ENCODE data around the gene RPS6KA5.
"Not testable (repeated sequence)": the region's sequence is repeated elsewhere in the genome, so short reads cannot be mapped to it uniquely, and the experiment has no call there.

Gene RPS6KA5

DNA sequence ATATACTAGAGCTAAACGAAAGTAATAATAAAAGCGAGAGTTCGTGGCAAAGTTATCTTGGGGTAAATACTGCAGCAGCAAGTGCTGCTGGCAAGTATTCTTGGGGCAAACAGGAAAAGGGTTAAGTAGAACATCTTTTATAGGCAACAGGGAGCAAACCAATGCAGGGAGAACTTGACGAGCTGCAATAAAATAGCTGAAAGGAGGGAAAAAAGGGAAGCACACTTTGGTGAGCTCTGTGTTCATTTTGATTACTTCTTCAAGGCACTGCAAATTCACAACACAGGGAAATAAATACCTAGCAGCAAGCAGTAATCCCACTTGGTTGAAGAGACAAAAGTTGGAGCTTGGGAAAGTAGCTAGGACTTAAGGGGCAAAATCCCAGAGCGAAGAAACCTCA lies 201.9 kb downstream of the RPS6KA5 start:
- H3K9me3 ChIP-seq (replicated peaks; ENCODE audit: insufficient read depth, low read length): no peaks in the 10 kb centered on the region
- no peaks in the 10 kb centered on the region for H3K9me2 ChIP-seq (replicated peaks; ENCODE audit: insufficient read depth, low read length)
- no peak for DNase-seq
- H2AFZ ChIP-seq (ENCODE audit: low read length): no peak overlapping the region
- H3K9ac ChIP-seq (ENCODE audit: low read length): no peak overlapping the region
- H4K20me1 ChIP-seq (ENCODE audit: insufficient read depth, low read length): no peaks in the 10 kb centered on the region
- H3K79me2 ChIP-seq (ENCODE audit: low read length): no peaks in the 10 kb centered on the region
- no peak overlapping the region for H3K4me3 ChIP-seq (ENCODE audit: low read length)
- H3K27me3 ChIP-seq (replicated peaks; ENCODE audit: insufficient read depth, low read length): no peaks in the 10 kb centered on the region
- H3F3A ChIP-seq (ENCODE audit: insufficient read depth, low read length): no peaks in the 10 kb centered on the region
- H3K27ac ChIP-seq (ENCODE audit: low read length): no peak overlapping the region
- H3K36me3 ChIP-seq (replicated peaks; ENCODE audit: insufficient read depth, low read length): no peaks in the 10 kb centered on the region
- no peak for TF ChIP-seq CTCF (IDR thresholded peaks at IDR 0.05; ENCODE audit: low read length)
- no peak for TF ChIP-seq EZH2phosphoT487 (IDR thresholded peaks at IDR 0.05; ENCODE audit: low read length)
- TF ChIP-seq EZH2 (optimal IDR thresholded peaks at IDR 0.05; ENCODE audit: low read depth, low read length): no peak
- no peaks in the 10 kb centered on the region for H3K4me1 ChIP-seq (ENCODE audit: low read length)
- no peak overlapping the region for H3K4me2 ChIP-seq (ENCODE audit: low read depth, low read length)

DNA sequence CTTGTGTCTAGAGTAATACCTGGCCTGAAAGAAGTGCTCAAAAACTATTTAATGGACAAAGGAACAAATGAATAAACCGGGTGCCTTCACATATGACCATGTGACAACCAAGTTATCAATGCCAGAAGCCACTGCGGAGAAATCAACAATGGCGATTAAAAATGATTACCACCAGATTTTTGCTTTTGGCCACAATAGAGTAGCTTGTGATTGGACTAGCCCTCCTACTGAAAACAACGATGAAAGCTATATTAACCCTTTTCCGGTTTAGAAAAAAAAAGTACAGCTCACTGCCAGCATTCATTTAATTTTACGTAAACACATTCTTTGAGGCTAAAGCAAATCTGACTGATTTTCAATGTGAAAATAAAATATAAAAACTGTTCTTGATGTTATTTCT lies 202.6 kb downstream of the RPS6KA5 start:
- DNase-seq: no peak
- Histone ChIP-seq H2AFZ (ENCODE audit: low read length) (no peak overlapping the region), H3K4me1 (ENCODE audit: low read length) (no peaks in the 10 kb centered on the region), H3K79me2 (ENCODE audit: low read length) (no peaks in the 10 kb centered on the region), H3K9me3 (replicated peaks; ENCODE audit: insufficient read depth, low read length) (no peaks in the 10 kb centered on the region), H3K4me2 (ENCODE audit: low read depth, low read length) (no peak overlapping the region), H3F3A (ENCODE audit: insufficient read depth, low read length) (no peaks in the 10 kb centered on the region), H3K9me2 (replicated peaks; ENCODE audit: insufficient read depth, low read length) (no peaks in the 10 kb centered on the region), H3K4me3 (ENCODE audit: low read length) (no peak overlapping the region), H4K20me1 (ENCODE audit: insufficient read depth, low read length) (no peaks in the 10 kb centered on the region), H3K27ac (ENCODE audit: low read length) (no peak overlapping the region), H3K27me3 (replicated peaks; ENCODE audit: insufficient read depth, low read length) (no peaks in the 10 kb centered on the region), H3K9ac (ENCODE audit: low read length) (no peak overlapping the region), H3K36me3 (replicated peaks; ENCODE audit: insufficient read depth, low read length) (no peaks in the 10 kb centered on the region)
- TF ChIP-seq EZH2 (optimal IDR thresholded peaks at IDR 0.05; ENCODE audit: low read depth, low read length): no peak
- no peak for TF ChIP-seq CTCF (IDR thresholded peaks at IDR 0.05; ENCODE audit: low read length)
- TF ChIP-seq EZH2phosphoT487 (IDR thresholded peaks at IDR 0.05; ENCODE audit: low read length): no peak

DNA sequence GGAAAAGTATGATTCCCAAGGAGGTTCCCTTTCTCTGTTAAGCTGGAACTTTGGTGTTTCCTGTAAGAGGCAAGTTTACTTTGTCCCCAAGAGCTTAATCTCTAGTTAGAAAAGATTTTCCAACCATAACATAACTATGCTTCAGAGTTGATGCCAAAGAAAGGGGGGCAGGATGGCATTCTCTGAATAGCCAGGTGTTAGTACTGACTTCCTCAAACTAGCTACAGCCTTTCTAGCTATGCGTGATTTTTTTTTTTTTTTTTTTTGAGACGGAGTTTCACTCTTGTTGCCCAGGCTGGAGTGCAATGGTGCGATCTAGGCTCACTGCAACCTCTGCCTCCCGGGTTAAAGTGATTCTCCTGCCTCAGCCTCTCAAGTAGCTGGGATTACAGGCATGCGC lies 204.3 kb downstream of the RPS6KA5 start:
- H3K9me3 ChIP-seq (replicated peaks; ENCODE audit: insufficient read depth, low read length); H3K9me2 ChIP-seq (replicated peaks; ENCODE audit: insufficient read depth, low read length); H3K9ac ChIP-seq (ENCODE audit: low read length); H4K20me1 ChIP-seq (ENCODE audit: insufficient read depth, low read length); H3K4me1 ChIP-seq (ENCODE audit: low read length); H3K27ac ChIP-seq (ENCODE audit: low read length); H3K36me3 ChIP-seq (replicated peaks; ENCODE audit: insufficient read depth, low read length); H3K4me2 ChIP-seq (ENCODE audit: low read depth, low read length); H3K4me3 ChIP-seq (ENCODE audit: low read length); H3K27me3 ChIP-seq (replicated peaks; ENCODE audit: insufficient read depth, low read length); H2AFZ ChIP-seq (ENCODE audit: low read length); H3K79me2 ChIP-seq (ENCODE audit: low read length); H3F3A ChIP-seq (ENCODE audit: insufficient read depth, low read length): not testable (repeated sequence)
- peak; percentile 38 for DNase-seq

DNA sequence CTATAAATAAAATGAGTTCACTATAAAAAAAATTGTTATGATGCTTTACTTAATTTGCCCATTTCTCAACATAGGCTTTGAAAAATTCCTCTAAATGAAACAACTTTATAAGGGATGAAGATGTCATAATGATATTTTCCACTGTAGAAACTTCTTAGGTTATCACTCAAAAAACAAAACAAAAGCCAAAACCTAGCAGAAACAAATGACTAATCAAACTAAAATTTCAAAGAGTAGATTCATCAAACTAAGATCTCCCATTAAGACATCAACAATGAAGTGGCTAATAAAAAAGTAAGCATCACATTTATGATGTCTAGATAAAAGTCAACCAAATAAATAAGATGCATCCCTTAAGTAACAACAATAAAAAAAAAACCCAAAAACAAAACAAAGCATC lies 207.3 kb downstream of the RPS6KA5 start:
- H4K20me1 ChIP-seq (ENCODE audit: insufficient read depth, low read length): no peaks in the 10 kb centered on the region
- no peaks in the 10 kb centered on the region for H3K9me3 ChIP-seq (replicated peaks; ENCODE audit: insufficient read depth, low read length)
- H3K36me3 ChIP-seq (replicated peaks; ENCODE audit: insufficient read depth, low read length): no peaks in the 10 kb centered on the region
- H3K9me2 ChIP-seq (replicated peaks; ENCODE audit: insufficient read depth, low read length): no peaks in the 10 kb centered on the region
- no peak overlapping the region for H3K4me3 ChIP-seq (ENCODE audit: low read length)
- no peak overlapping the region for H3K4me2 ChIP-seq (ENCODE audit: low read depth, low read length)
- H3K27me3 ChIP-seq (replicated peaks; ENCODE audit: insufficient read depth, low read length): no peaks in the 10 kb centered on the region
- no peak overlapping the region for H3K9ac ChIP-seq (ENCODE audit: low read length)
- no peak for DNase-seq
- no peak overlapping the region for H3K27ac ChIP-seq (ENCODE audit: low read length)
- H3K4me1 ChIP-seq (ENCODE audit: low read length): no peaks in the 10 kb centered on the region
- no peak for TF ChIP-seq CTCF (IDR thresholded peaks at IDR 0.05; ENCODE audit: low read length)
- no peak for TF ChIP-seq EZH2phosphoT487 (IDR thresholded peaks at IDR 0.05; ENCODE audit: low read length)
- no peak for TF ChIP-seq EZH2 (optimal IDR thresholded peaks at IDR 0.05; ENCODE audit: low read depth, low read length)
- no peaks in the 10 kb centered on the region for H3F3A ChIP-seq (ENCODE audit: insufficient read depth, low read length)
- no peak overlapping the region for H2AFZ ChIP-seq (ENCODE audit: low read length)
- H3K79me2 ChIP-seq (ENCODE audit: low read length): no peaks in the 10 kb centered on the region
